ENCODE results near the gene KAT8. TPM values are rescaled to one million over a fixed set of nuclear protein-coding genes. Genes with fewer than 3 reads are reported as not detected.
"Not testable (repeated sequence)": the region's sequence is repeated elsewhere in the genome, so short reads cannot be mapped to it uniquely, and the experiment has no call there.

KAT8 gene
- total RNA-seq, 4 donors from 2014 or later, result 41.5 to 89.4 (median 70.0) TPM

GRCh38 chr16:31143694-31144148 is 26.3 kb downstream of the KAT8 start:
- H3K9me3 ChIP-seq, result no peaks in the 10 kb centered on the region
- no peak for DNase-seq
- H3K27ac ChIP-seq, result no peak overlapping the region
- H3K4me1 ChIP-seq, result peaks cover 3 to 34% (median 7%) of the 10 kb centered on the region in 4 donors
- no peak for TF ChIP-seq POLR2A (IDR thresholded peaks at IDR 0.05)
- TF ChIP-seq, protein P1, sequence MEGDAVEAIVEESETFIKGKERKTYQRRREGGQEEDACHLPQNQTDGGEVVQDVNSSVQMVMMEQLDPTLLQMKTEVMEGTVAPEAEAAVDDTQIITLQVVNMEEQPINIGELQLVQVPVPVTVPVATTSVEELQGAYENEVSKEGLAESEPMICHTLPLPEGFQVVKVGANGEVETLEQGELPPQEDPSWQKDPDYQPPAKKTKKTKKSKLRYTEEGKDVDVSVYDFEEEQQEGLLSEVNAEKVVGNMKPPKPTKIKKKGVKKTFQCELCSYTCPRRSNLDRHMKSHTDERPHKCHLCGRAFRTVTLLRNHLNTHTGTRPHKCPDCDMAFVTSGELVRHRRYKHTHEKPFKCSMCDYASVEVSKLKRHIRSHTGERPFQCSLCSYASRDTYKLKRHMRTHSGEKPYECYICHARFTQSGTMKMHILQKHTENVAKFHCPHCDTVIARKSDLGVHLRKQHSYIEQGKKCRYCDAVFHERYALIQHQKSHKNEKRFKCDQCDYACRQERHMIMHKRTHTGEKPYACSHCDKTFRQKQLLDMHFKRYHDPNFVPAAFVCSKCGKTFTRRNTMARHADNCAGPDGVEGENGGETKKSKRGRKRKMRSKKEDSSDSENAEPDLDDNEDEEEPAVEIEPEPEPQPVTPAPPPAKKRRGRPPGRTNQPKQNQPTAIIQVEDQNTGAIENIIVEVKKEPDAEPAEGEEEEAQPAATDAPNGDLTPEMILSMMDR (IDR thresholded peaks at IDR 0.05), result no peak
- no peaks in the 10 kb centered on the region for H3K27me3 ChIP-seq
- no peak overlapping the region for H3K4me3 ChIP-seq
- H3K36me3 ChIP-seq, result no peaks in the 10 kb centered on the region

GRCh38 chr16:31144418-31144817 is 27.0 kb downstream of the KAT8 start:
- not testable (repeated sequence) for H3K36me3 ChIP-seq, H3K27ac ChIP-seq, H3K27me3 ChIP-seq, DNase-seq, H3K4me3 ChIP-seq, H3K9me3 ChIP-seq
- H3K4me1 ChIP-seq, result peaks cover 3 to 38% (median 5%) of the 10 kb centered on the region in 4 donors

DNA sequence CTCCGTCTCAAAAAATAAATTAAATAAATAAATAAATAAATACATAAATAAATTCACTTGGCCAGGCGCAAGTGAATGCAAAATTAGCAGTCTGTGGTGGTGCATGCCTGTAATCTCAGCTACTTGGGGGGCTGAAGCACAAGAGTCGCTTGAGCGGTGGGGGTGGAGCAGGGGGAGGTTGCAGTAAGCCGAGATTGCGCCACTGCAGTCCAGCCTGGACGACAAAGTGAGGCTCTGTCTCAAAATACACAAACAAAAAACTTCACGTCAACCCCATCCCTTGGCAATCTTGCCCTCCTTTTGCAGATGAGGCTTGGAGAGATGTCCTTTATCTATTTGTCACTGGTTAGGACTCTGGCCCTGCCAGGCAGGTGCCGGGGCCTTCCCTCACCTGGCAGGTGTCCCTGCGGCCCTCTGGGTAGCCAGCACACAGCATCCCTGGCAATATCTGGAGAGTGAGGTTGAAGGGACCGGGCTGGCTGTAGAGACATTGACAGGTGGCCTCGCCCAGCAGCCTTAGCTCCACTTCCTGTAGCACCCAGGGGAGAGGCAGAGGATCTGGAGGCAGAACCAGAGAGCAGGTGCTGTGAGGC is 28.0 kb downstream of the KAT8 start:
- no peak overlapping the region for H3K4me3 ChIP-seq
- H3K36me3 ChIP-seq, result no peaks in the 10 kb centered on the region
- H3K27ac ChIP-seq, result no peak overlapping the region
- H3K4me1 ChIP-seq, result peaks cover 3 to 32% (median 5%) of the 10 kb centered on the region in 4 donors
- no peak for DNase-seq
- H3K27me3 ChIP-seq, result no peaks in the 10 kb centered on the region
- no peak for TF ChIP-seq POLR2A (IDR thresholded peaks at IDR 0.05)
- TF ChIP-seq, protein P1 (IDR thresholded peaks at IDR 0.05), result no peak
- no peaks in the 10 kb centered on the region for H3K9me3 ChIP-seq

- H3K4me1 ChIP-seq, result peaks cover 0 to 17% (median 4%) of the 10 kb centered on the region in 4 donors
- no peak for TF ChIP-seq POLR2A (IDR thresholded peaks at IDR 0.05)
- TF ChIP-seq, protein P1 (IDR thresholded peaks at IDR 0.05), result no peak
- no peaks in the 10 kb centered on the region for H3K27me3 ChIP-seq
- H3K27ac ChIP-seq, result no peak overlapping the region
- no peaks in the 10 kb centered on the region for H3K36me3 ChIP-seq
- no peak for DNase-seq
- no peaks in the 10 kb centered on the region for H3K9me3 ChIP-seq
- H3K4me3 ChIP-seq, result no peak overlapping the region
These were observed 30.1 kb downstream of the KAT8 start for GRCh38 chr16:31147574-31147973.

DNA sequence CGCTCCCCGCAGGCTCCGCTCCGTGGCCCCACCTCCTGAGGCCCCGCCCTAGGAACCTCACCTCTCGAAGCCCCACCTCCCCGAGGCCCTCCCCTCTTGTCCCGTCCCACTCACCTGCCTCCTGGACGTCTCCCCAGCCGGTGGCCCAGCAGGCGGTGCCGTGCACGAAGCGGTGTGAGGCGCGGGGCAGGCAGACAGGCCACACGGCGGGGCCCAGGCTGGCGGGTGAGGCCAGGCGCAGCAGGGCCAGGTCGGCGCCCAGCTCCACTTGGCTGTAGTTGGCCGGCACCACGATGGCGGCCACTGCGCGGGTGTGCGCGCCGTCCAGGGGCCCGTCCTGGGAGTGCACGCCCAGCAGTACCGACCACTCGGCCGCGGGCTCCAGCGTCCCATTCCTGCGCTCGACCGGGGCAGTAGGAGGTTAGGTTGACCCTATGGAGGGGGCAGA is 30.8 kb downstream of the KAT8 start:
- H3K9me3 ChIP-seq, result no peaks in the 10 kb centered on the region
- no peaks in the 10 kb centered on the region for H3K27me3 ChIP-seq
- peak overlapping the region in 2 of 4 donors; percentile 33 to 47 for H3K4me3 ChIP-seq
- H3K4me1 ChIP-seq, result peaks cover 0 to 10% (median 0%) of the 10 kb centered on the region in 4 donors
- TF ChIP-seq POLR2A (IDR thresholded peaks at IDR 0.05), result no peak
- TF ChIP-seq, protein P1 (IDR thresholded peaks at IDR 0.05), result peak in 3 of 6 experiments; percentile 31 to 49 (median 38)
- no peaks in the 10 kb centered on the region for H3K36me3 ChIP-seq
- peak overlapping the region in 1 of 4 donors; percentile 39 for H3K27ac ChIP-seq
- DNase-seq, result peak in 2 of 3 donors; percentile 87 to 90

- Histone ChIP-seq H3K27me3 (no peaks in the 10 kb centered on the region), H3K4me3 (no peak overlapping the region), H3K4me1 (peaks cover 0 to 10% (median 0%) of the 10 kb centered on the region in 4 donors), H3K9me3 (no peaks in the 10 kb centered on the region), H3K36me3 (no peaks in the 10 kb centered on the region), H3K27ac (no peak overlapping the region)
- no peak for TF ChIP-seq POLR2A (IDR thresholded peaks at IDR 0.05)
- TF ChIP-seq, protein P1 (IDR thresholded peaks at IDR 0.05), result no peak
- DNase-seq, result no peak
These were observed 31.4 kb downstream of the KAT8 start for GRCh38 chr16:31148896-31149295.
